ACC112 (cell line): ENCODE data around the gene RAI2.

Experiments
- H2AFZ ChIP-seq: fragments of 200-600 bp; sonication (generic); one replicate; pipeline ENCODE4 v1.6.0; 2017; ENCODE audit warnings: antibody characterized with exemption, low read length; ENCODE audit not compliant: unreplicated experiment
- H3K27ac ChIP-seq: fragments of 200-600 bp; sonication (generic); 2 replicates; pipeline ENCODE4 v1.5.1; 2014; ENCODE audit warnings: low read depth, mild to moderate bottlenecking, antibody characterized with exemption, low read length, moderate library complexity
- H3K27me3 ChIP-seq: fragments of 200-600 bp; sonication (generic); 2 replicates; pipeline ENCODE4 v1.6.1; 2014; ENCODE audit warnings: mild to moderate bottlenecking, antibody characterized with exemption, low read length, moderate library complexity, mixed read lengths; ENCODE audit not compliant: insufficient read depth
- H3K36me3 ChIP-seq: fragments of 200-600 bp; sonication (generic); 2 replicates; pipeline ENCODE4 v1.6.1; 2016; ENCODE audit warnings: mild to moderate bottlenecking, antibody characterized with exemption, low read length, moderate library complexity, mixed read lengths; ENCODE audit not compliant: insufficient read depth
- H3K4me1 ChIP-seq: fragments of 200-600 bp; sonication (generic); one replicate; pipeline ENCODE4 v1.6.1; 2016; ENCODE audit warnings: low read length, mixed read lengths; ENCODE audit not compliant: insufficient read depth, unreplicated experiment, control insufficient read depth
- H3K4me3 ChIP-seq: fragments of 200-600 bp; sonication (generic); 2 replicates; pipeline ENCODE4 v1.5.1; 2014; ENCODE audit warnings: mild to moderate bottlenecking, low read depth, low read length
- H3K79me2 ChIP-seq: fragments of 200-600 bp; sonication (generic); one replicate; pipeline ENCODE4 v1.6.0; 2016; ENCODE audit warnings: low read length; ENCODE audit not compliant: control insufficient read depth, unreplicated experiment, insufficient read depth

The RAI2 gene

DNA sequence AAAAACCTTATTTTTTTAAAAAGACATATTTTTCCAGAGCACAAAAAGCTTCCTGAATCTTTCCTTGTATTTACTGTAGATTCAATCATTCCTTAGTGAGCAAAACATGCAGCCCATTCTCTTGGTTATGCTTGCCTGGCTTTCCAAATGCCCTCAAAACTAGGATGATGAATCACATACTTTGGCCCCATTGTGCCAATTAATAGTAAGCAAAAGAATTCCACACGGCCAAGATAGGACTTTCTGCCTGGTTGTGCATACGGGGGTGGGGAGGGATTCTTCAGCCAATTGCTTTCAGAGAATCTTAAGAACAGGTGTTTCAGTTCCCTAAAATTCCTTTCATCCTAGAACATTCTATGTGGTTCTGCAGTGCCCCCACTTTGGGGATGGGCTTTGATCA is 7.0 kb downstream of the RAI2 start:
- H3K4me1 ChIP-seq = peaks cover 13% of the 10 kb centered on the region
- no peak overlapping the region for H3K4me3 ChIP-seq
- H3K27me3 ChIP-seq = peaks cover 10% of the 10 kb centered on the region; the same call in 1 of the 2 replicates
- no peaks in the 10 kb centered on the region for H3K36me3 ChIP-seq
- peaks cover 31% of the 10 kb centered on the region for H3K79me2 ChIP-seq
- H2AFZ ChIP-seq = no peak overlapping the region
- no peak overlapping the region for H3K27ac ChIP-seq

DNA sequence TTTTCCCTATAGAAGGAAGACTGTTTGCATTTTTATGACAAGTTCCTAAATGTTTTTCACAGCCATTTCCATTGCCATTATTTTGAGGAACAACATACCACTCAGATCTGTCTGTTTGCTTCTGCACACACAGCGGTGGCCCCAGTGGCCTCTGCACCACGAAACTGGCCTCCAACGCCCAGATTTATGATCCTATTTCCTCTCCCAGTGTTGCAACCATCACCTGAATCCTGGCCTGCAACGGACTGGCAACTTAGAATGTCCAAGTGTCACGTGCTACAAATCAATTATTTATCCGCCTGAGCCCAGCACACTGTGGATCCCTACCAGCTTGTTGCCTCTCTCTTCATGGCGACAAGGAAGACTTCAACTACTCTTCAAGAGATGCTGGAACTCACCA is 9.2 kb downstream of the RAI2 start:
- Histone ChIP-seq H2AFZ (no peak overlapping the region), H3K4me3 (no peak overlapping the region), H3K27ac (no peak overlapping the region), H3K79me2 (peaks cover 16% of the 10 kb centered on the region), H3K36me3 (no peaks in the 10 kb centered on the region), H3K27me3 (no peaks in the 10 kb centered on the region), H3K4me1 (peaks cover 9% of the 10 kb centered on the region)

DNA sequence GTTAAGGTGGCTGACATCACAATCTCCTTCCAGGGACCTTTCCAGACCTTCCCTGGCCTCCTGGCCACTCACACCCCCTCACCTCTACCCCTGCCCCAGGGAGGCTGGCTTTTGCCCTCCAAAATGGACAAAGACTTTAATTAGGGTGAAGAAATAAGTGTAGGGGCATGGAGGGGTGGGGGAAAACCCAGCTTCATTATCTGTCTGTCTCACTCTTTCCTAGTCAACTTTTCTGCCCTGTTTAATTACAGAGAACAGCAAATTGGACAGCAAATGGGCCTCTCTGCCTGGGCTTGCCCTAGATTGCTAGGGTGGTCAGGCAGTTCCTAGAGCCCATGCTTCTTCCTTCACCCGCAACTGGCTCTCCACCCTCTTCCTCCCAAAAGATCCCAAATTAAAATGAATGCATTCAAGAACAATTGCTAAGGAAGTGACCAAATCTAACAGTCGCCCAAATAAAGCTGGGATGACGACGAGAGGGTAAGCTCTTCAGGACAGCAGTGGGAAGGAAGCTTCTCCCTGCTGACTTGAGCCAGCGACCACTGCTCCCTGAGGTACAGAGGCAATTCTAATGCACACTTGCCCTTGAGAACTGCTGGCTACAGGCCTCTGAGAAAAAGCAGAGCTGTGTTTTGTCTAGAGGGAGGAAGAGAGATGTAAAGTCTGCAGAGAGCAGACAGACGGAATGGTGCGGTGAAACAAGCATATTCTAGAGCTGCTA is 12.4 kb downstream of the RAI2 start:
- Histone ChIP-seq H3K27me3 (no peaks in the 10 kb centered on the region), H3K79me2 (peaks cover 5% of the 10 kb centered on the region), H3K4me3 (no peak overlapping the region), H3K4me1 (peaks cover 2% of the 10 kb centered on the region), H3K27ac (no peak overlapping the region), H2AFZ (no peak overlapping the region), H3K36me3 (no peaks in the 10 kb centered on the region)

DNA sequence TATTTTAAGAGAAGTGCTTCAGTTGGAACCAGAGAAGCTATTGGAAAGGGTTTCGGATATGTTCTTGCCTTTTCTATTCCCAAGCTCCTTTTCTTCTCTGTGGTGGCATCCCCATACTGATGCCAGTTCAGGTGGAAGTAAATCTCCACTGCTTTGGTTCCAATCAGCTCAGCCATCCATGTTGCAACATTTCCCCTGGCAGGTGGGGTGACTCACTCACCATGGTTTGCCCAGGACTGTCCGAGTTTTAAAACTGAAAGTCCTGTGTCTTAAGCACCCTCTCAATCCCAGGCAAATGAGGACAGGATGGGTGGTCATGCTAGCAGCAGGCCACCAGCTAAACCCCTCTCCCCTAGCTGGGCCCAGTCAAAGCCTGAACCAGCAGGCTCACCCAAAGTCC is 15.1 kb downstream of the RAI2 start:
- H3K4me3 ChIP-seq = no peak overlapping the region
- no peaks in the 10 kb centered on the region for H3K36me3 ChIP-seq
- H3K79me2 ChIP-seq = peaks cover 9% of the 10 kb centered on the region
- H3K27me3 ChIP-seq = no peaks in the 10 kb centered on the region
- peaks cover 14% of the 10 kb centered on the region for H3K4me1 ChIP-seq
- H2AFZ ChIP-seq = no peak overlapping the region
- H3K27ac ChIP-seq = no peak overlapping the region

DNA sequence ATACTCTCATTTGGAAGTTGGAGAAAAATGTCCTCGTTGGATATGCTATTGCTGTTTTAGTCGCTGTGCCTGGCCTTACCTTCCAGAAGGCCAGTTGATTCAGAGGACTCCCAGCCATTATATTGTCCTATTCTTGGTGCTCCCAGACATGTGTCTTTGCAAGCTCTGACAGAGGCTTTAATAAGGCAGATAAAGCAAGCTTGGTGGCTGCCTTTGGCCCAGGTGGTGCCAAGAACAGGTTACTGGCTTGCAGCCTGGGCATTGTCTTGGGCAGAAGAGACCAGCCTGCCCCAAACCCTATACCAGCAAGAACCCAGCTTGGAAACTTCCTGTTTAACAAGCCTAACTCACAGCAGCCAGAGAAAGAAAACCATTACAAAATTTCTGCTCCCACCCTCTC is 16.9 kb downstream of the RAI2 start:
- Histone ChIP-seq H2AFZ (no peak overlapping the region), H3K27ac (no peak overlapping the region), H3K79me2 (peaks cover 9% of the 10 kb centered on the region), H3K4me1 (peaks cover 14% of the 10 kb centered on the region), H3K36me3 (no peaks in the 10 kb centered on the region), H3K27me3 (no peaks in the 10 kb centered on the region), H3K4me3 (no peak overlapping the region)

DNA sequence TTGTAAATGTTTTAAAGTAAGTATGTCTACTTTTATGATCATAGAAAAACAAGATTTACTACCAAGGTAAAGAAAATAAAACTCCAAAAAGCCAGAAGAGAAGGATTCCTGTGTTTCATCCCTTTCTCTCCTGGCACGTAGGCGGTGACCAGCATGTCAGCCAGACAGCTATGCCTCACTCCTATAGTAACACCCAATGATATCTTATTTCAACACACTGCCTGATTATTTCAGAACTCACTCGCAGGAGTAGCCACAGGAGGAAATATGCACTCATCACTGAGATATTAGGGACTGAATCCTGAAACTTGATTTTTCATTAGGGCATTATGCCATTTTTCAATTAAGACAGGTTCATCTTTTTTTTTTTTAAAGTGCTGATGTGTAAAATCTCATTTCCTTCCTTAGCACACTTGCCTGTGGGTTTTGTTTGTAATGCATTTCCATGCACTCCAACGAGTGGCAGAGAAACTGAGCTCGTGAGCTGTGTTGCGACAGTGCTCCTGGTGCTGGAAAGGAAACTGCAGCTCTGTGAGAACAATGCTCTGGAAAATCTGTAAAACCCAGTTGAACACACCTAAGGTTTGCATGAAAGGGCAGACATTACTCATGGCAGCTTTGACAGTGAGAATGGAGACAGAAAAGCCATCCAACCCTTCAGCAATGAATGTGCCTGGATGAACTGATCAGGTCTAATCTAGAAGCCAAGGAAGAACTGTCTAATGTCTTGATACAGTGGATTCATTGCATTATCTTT is 18.2 kb downstream of the RAI2 start:
- H3K4me1 ChIP-seq = peaks cover 14% of the 10 kb centered on the region
- H3K27ac ChIP-seq = peak overlapping the region; percentile 47
- H2AFZ ChIP-seq = no peak overlapping the region
- no peaks in the 10 kb centered on the region for H3K27me3 ChIP-seq
- peak overlapping the region; percentile 67 for H3K4me3 ChIP-seq
- peaks cover 9% of the 10 kb centered on the region for H3K79me2 ChIP-seq
- H3K36me3 ChIP-seq = no peaks in the 10 kb centered on the region

DNA sequence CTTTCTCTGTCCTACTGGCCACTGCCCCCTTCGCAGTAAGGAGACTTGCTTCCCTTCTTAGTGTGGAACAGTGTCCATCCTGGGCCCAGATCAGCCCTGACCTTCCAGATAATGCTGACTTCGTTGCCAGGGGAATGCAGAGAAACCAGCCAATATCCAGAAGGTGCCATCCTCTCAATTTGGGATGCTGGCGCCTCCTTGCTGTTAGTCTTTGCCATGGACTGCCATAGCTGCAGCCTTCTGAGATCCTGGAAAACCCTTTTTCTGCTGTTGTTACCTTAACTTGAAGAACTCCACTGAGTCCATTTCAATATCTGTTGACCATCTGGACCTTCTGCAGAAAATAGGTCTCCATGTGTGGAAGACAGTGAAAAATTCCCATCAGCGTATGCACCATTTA is 21.8 kb downstream of the RAI2 start:
- H3K27ac ChIP-seq = no peak overlapping the region
- peaks cover 9% of the 10 kb centered on the region for H3K79me2 ChIP-seq
- H2AFZ ChIP-seq = no peak overlapping the region
- peaks cover 14% of the 10 kb centered on the region for H3K4me1 ChIP-seq
- H3K36me3 ChIP-seq = no peaks in the 10 kb centered on the region
- H3K4me3 ChIP-seq = no peak overlapping the region
- H3K27me3 ChIP-seq = no peaks in the 10 kb centered on the region

DNA sequence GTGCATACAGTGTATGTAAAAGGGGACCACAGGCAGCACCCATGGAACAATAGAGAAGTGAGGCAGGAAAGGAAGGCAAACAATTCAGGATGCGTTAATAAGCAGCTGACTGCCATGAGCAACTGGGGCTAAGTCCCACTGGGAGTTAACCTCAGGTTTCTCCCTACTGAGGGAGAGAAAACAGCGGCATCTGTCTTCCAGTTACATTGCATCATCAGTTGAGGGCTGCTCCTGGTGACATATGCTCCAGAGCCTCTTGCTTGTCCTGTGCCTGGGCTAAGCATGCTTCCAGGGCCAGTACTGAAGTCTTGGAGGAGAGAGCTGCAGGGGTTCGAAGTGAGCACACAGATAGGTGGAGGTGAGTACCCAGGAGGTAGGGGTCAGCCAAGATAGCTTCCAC is 24.3 kb downstream of the RAI2 start:
- H3K4me3 ChIP-seq = no peak overlapping the region
- peaks cover 3% of the 10 kb centered on the region for H3K4me1 ChIP-seq
- H3K27ac ChIP-seq = no peak overlapping the region
- peaks cover 6% of the 10 kb centered on the region for H3K79me2 ChIP-seq
- H3K36me3 ChIP-seq = no peaks in the 10 kb centered on the region
- no peaks in the 10 kb centered on the region for H3K27me3 ChIP-seq
- no peak overlapping the region for H2AFZ ChIP-seq

DNA sequence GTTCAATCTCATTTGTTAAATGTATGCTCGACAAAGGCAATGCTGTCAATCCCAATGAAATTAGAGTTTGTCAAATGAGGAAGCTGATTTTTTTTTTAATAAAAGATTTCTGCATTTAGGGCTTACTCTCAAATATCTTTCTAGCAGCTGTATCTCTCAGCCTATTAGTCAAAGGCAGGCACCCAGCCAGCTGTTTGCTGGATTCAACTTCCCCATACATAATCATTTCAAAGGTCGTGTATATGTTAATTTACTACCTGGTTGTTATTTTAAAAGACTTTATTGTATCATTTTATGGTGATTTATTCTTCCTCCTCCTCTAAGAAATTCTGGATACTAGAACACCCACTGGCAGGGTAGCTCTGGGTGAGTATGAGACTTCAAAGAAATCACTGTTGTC is 27.1 kb downstream of the RAI2 start:
- H3K27me3 ChIP-seq = no peaks in the 10 kb centered on the region

DNA sequence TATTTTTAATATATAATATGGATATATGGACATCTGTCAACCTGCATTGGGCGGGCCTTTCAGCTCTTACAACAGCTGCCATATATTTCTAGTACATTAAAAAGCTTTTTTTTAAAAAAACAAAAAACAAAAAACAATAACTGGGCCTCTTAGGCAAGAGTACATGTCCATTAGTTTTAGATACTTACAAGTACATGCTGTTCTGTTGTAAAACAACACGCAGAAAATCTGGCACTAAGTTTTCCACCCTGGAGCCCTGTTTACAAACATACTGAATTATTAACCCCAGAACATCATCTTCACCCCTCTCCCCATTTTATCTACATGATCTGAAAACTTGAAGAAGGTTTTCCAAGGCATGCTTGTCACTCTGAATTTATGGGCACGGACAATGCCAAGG is 29.8 kb downstream of the RAI2 start:
- H3K27ac ChIP-seq = no peak overlapping the region
- 0 out of 2 replicates have a peak, but pooled peaks cover under 1% of the 10 kb centered on the region for H3K36me3 ChIP-seq
- no peaks in the 10 kb centered on the region for H3K27me3 ChIP-seq
- H3K4me3 ChIP-seq = no peak overlapping the region
- H3K4me1 ChIP-seq = peaks cover 24% of the 10 kb centered on the region
- H2AFZ ChIP-seq = no peak overlapping the region
- H3K79me2 ChIP-seq = no peaks in the 10 kb centered on the region

More for the DNA sequence above, 27.1 kb downstream of the RAI2 start:
- no peak overlapping the region for H3K27ac ChIP-seq
- no peaks in the 10 kb centered on the region for H3K36me3 ChIP-seq
- no peaks in the 10 kb centered on the region for H3K79me2 ChIP-seq
- no peak overlapping the region for H3K4me3 ChIP-seq
- no peak overlapping the region for H2AFZ ChIP-seq
- peaks cover 11% of the 10 kb centered on the region for H3K4me1 ChIP-seq

DNA sequence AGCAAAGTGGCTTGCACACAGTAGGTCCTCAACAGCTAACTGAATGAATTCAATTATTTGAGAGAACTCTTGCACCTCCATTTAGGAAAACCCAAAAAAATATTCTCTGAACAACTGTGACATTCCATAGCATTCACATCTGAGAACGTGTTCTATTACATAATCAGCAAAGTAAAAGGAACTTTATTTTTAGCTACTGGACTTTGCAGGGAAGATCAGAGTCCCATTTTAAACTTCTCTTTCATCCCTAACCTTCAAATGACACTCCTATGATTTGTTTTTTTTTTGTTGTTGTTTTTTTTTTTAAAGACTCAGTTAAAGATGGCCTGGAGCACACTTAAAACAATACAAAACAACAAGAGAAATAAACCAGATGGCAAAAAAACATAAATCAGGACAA is 30.9 kb downstream of the RAI2 start:
- Histone ChIP-seq H2AFZ (no peak overlapping the region), H3K79me2 (no peaks in the 10 kb centered on the region), H3K27me3 (no peaks in the 10 kb centered on the region), H3K4me1 (peaks cover 35% of the 10 kb centered on the region), H3K4me3 (no peak overlapping the region), H3K27ac (no peak overlapping the region), H3K36me3 (0 out of 2 replicates have a peak, but pooled peaks cover 4% of the 10 kb centered on the region)
